ENCODE data around the gene DBR1.

DNA sequence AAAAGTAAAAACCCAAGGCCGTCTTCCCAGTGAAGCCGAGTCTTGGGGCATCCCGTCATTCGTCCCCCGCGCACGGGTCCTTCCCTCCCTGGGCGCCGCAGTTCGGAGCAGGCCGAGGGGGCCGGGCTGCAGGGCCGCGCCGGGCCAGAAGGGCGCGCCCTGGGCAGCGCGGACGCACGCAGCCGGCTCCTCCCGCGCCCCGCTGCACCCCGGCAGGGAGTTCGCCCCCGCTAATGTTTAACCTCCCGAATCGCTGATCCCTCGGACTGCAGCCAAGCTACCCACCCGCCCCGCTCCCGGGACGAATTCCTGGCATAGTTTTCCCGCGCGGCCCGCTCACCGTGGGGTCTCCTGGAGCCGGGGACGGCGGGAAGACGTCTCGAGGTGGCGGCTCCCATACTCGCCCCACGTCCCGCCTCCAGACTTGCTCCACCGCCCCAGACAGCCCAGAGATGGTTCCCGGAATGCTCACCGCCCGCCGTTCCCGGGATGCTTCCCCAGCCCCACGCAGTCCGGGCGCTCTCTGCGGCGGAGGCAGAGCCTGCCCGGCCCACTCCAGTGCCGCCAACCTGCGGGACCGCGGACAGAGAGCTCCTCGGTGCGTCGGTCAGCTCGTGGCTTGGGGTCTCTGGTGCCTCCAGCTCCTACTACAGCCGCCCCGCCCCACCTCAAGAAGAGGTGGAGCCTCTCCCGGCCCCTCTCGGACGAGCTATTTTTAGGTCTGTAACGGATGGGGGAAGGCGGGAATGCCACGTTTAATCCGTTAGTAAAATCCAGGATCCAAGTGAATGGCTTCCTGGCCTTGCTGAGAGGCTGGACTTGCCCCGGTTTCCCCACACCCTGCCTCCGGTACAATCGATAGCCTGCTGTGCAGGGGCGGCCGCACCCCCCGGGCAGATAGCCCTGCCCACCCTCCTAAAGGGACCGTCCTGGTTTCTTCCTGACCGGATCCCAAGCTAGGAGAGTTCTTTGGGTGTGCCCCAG, 59.4 kb downstream of the DBR1 start, which contains the start of gene DZIP1L:
- TF ChIP-seq, protein P1, sequence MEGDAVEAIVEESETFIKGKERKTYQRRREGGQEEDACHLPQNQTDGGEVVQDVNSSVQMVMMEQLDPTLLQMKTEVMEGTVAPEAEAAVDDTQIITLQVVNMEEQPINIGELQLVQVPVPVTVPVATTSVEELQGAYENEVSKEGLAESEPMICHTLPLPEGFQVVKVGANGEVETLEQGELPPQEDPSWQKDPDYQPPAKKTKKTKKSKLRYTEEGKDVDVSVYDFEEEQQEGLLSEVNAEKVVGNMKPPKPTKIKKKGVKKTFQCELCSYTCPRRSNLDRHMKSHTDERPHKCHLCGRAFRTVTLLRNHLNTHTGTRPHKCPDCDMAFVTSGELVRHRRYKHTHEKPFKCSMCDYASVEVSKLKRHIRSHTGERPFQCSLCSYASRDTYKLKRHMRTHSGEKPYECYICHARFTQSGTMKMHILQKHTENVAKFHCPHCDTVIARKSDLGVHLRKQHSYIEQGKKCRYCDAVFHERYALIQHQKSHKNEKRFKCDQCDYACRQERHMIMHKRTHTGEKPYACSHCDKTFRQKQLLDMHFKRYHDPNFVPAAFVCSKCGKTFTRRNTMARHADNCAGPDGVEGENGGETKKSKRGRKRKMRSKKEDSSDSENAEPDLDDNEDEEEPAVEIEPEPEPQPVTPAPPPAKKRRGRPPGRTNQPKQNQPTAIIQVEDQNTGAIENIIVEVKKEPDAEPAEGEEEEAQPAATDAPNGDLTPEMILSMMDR (IDR thresholded peaks at IDR 0.05): peak in 2 of 4 experiments; percentile 37 to 66
- TF ChIP-seq POLR2A (IDR thresholded peaks at IDR 0.05): peak; percentile 23 to 26

Data from sigmoid colon (tissue), 3 donors.